GM21825 (cell line): Measurements from ENCODE around the gene TOMM40L.
"Not testable (repeated sequence)": the region's sequence is repeated elsewhere in the genome, so short reads cannot be mapped to it uniquely, and the experiment has no call there.

Experiments used
- ATAC-seq: cut with Tn5 transposase; IDR thresholded peaks from one replicate; pipeline ENCODE4 v1.9.1; 2021; ENCODE audit warnings: mild to moderate bottlenecking, moderate library complexity; ENCODE audit not compliant: unreplicated experiment

The TOMM40L gene

DNA sequence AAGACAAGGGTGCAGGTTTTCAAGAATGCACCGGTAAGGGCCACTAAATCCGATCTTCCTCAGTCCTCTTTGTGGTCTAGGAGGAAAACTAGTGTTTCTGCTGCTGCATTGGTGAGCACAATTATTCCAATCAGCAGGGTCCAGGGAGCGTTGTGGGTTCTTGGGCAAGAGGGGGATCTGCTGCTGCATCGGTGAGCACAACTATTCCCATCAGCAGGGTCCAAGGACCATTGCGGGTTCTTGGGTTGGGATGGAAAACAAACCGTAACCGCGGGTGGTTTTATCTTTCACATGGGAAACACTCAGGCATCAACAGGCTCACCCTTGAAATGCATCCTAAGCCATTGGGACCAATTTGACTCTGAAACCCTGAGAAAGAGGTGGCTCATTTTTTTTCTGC is 25.7 kb downstream of the TOMM40L start:
- ATAC-seq, result no peak

GRCh38 chr1:161255302-161255701 is 29.4 kb downstream of the TOMM40L start:
- not testable (repeated sequence) for ATAC-seq

- ATAC-seq, result not testable (repeated sequence)
Observed at GRCh38 chr1:161255955-161256520, 30.2 kb downstream of the TOMM40L start.

GRCh38 chr1:161257109-161257508 is 31.2 kb downstream of the TOMM40L start:
- not testable (repeated sequence) for ATAC-seq

- ATAC-seq, result peak; percentile 61
Observed at GRCh38 chr1:161258439-161259344, 32.8 kb downstream of the TOMM40L start, which contains the start of gene PCP4L1. Gene PCP4L1, plus strand, starts transcription at chr1:161258745. Its CDS starts 230 bp downstream, at chr1:161258975.

- no peak for ATAC-seq
Observed at GRCh38 chr1:161259345-161259702, 33.5 kb downstream of the TOMM40L start.

DNA sequence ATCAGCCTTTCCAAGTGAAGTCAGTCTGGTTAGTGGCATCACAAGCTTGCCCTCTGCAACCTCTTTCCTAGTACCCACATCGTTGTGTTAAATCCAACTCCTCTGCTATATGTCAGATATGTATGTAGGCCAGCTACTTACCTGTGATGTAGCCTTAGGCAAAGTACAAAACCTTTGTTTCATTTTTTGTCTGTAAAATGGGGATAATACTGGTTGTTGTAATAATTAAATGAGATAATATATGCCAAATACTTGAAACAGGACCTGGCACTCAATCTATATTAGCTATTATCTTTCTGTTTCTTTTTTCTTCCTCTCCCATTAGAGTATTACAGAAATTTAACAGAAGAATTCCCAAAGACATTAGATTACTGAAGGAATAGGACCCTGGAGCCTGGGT is 33.9 kb downstream of the TOMM40L start:
- ATAC-seq, result no peak

GRCh38 chr1:161260376-161261260 is 34.8 kb downstream of the TOMM40L start:
- ATAC-seq, result peak; percentile 24

DNA sequence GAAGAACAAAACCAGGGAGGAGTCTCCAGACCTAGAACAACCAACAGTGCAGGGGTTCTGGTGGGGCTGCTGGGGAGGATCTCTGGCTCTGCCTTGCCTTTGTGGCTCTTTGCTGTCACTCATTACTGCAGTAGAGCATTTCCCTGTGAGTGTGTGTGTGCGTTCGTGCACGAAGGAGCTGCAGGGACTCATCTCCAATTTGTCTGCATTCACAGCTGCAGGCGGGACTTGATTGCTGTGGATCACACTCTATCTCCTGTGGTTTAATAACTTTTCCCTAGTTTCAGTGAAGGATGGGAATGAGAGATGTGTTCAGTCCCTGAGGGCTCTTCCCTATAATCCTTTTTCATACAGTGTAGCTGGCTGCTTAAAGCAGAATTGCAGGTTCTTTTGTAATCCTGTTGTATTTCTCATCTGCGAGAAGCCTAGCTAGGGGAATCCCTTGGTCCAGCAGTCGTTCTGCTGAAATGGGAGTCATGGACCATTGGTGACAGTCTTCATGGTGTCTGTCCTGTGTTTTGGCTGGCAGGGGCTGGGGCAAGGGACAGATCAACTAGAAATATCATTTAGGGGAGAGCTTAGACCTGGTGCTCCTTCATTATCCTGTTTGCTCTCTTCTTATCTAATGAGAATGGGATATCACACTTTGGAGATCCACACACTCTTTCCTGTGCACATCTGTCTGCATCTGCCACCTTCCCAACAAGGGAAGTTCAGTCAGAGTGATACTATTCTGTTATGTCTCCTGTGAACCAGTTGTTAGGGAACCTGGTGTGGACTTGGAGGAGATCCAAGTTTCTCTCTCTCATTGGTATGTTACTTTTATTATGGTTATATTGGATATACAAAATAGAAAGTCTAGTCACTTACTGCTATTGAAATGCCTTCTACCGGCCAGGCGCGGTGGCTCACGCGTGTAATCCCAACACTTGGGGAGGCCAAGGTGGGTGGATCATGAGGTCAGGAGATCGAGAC is 35.7 kb downstream of the TOMM40L start:
- ATAC-seq, result peak; percentile 57

DNA sequence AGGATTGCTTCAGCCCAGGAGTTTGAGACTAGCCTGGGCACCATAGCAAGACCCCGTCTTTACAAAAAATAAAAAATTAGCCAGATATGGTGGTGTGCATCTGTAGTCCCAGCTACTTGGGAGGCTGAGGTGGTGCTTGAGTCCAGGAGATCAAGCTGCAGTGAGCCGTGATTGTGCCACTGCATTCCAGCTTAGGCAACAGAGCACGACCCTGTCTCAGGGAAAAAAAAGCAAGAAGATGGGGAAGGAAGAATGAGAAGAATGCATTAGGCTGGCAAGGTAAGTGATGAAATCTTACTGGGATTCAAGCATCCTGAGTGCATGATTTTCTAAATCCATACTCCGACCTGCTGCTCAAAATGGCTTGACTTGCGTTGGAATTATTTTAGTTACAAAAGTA is 39.4 kb downstream of the TOMM40L start:
- ATAC-seq, result no peak

- no peak for ATAC-seq
Observed at GRCh38 chr1:161266202-161266601, 40.3 kb downstream of the TOMM40L start.

GRCh38 chr1:161266836-161267235 is 41.0 kb downstream of the TOMM40L start:
- no peak for ATAC-seq

DNA sequence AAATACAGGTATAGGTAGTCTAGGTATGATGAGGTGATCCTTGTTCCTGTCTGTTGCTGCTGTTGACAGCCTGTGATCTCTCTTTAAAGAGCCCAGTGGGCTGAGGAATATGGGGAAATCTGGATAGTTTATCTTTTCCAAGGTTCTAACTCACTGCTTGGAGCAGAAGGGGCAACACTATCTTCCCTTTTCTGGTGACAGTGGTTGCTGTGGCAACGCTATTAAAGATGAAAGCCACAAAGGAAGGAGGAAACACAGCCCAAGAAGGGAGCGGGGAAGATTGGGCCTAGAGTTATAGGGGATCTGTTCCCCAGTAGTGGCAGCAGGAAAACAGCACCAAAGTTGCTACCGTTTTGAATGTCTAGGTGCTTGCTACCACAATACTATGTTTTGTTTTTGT is 41.5 kb downstream of the TOMM40L start:
- no peak for ATAC-seq

DNA sequence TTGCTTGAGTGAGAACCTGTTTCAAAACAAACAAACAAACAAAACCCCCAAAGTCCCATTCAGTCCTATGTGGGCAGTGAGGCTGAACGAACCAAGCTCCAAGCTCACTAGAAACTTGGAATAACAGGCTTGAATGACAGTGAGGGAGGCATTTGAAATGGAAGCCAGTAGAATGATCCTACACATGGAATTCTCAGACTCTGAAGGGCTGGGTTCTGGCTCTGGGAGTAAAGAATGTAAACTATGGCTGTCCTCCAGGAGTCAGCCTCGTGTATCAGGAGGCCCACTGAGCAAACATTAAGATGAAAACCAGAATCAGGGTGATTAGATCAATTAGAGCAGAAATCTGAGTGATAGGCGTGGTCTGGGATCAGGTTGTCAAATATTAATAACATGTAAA is 47.5 kb downstream of the TOMM40L start:
- no peak for ATAC-seq

DNA sequence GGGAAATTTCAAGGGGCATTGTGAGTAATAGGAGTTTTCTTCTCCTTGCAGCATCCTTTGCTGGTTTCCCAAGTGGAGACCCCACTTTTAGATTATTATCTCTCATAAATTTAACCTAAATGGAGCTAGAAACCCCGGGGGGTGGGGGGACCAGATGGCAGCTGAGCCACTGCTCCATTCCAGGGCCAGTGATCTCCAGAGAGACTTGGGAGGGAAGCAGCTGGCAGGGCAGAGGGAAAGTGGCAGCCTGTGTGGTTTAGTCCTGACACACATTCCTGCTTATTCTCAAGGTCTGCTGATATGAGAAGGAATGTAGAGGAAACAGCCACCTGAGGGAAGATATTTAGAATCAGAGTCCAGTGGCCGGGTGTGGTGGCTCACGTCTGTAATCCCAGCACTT is 49.0 kb downstream of the TOMM40L start:
- ATAC-seq, result no peak
